Fibroblast of the conjunctiva (primary cell): Measurements from ENCODE around the gene TTC36.
A peak's percentile ranks its signal among the peaks of the same experiment; 100 is the strongest.
"Not testable (repeated sequence)": the region's sequence is repeated elsewhere in the genome, so short reads cannot be mapped to it uniquely, and the experiment has no call there.

Experiments used
- DNase-seq: peaks from one replicate; pipeline ENCODE4 v3.0.0-alpha.2; 2010; ENCODE audit warnings: low read depth

The TTC36 gene, protein sequence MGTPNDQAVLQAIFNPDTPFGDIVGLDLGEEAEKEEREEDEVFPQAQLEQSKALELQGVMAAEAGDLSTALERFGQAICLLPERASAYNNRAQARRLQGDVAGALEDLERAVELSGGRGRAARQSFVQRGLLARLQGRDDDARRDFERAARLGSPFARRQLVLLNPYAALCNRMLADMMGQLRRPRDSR

DNA sequence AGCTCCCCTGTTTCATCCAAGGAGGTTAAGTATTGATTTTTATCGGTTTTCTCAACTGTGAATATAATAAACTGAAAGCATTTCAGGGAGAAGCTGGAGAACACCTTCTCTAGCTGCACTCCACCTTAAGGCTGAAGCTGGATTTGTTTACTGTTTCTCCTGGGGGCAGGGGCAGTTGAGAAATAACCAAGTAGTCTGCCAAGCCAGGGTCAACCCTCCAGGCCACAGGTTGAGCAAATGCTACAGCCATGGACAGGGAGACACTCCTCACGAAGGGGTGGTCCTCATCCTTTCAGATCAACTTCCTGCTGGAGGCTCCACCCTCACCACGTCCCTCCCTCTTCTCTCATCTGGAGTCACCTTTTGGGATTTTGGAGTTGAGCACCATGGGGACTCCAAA lies at the start of gene TTC36:
Gene TTC36, plus strand, starts transcription at position 366 of the 400 bp plus-strand sequence. Its CDS starts 21 bp downstream, at position 387.
- no peak for DNase-seq

DNA sequence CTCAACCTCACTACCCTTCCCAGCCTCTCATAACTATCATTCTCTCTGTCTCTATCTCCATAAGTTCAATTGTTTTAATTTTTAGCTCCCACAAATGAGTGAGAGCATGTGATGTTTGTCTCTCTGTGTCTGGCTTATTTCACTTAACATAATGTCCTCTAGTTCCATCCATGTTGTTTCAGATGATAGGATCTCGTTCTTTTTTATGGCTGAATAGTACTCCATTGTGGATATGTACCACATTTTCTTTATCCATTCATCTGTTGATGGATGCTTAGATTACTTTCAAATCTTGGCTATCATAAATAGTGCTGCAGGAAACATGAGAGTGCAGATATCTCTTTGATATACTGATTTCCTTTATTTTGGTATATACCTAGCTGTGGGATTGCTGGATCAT lies 46.0 kb upstream of the TTC36 start:
- not testable (repeated sequence) for DNase-seq

DNA sequence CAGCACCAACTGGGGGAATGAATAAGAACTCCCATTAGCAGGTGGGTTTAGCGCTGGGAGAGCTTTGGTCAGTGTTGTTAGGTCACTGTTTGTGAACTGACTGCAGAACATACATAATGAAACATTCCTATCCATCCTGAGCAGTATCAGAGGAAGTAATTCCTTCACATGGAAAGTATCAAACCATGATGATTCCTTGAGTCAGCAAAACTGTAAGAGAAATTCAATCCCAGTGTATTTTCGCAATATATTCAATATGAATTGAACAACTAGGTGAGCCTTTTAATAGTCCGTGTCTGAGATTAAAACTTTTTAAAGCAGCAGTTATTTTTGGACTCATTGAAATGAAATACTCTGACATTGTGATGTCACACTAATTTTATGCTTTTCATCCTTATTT lies 42.9 kb upstream of the TTC36 start:
- no peak for DNase-seq

DNA sequence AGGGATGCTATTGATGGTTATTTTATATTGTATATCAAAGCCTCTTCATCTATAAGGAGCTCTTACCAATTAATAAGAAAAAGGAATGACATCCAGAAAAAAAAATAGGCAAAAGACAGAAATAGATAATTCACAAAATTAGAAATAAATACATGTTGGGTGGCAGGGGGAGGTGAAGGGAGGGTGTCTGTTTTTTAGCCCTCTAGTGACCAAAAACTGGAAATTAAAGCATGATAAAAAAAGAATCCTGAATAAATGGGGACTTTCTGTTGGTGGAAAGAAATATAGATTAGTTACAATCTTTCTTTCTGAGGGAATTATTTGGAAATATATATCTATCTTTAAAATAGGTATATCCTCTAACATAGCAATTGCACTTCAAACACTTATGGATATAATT lies 42.0 kb upstream of the TTC36 start:
- DNase-seq: no peak

DNA sequence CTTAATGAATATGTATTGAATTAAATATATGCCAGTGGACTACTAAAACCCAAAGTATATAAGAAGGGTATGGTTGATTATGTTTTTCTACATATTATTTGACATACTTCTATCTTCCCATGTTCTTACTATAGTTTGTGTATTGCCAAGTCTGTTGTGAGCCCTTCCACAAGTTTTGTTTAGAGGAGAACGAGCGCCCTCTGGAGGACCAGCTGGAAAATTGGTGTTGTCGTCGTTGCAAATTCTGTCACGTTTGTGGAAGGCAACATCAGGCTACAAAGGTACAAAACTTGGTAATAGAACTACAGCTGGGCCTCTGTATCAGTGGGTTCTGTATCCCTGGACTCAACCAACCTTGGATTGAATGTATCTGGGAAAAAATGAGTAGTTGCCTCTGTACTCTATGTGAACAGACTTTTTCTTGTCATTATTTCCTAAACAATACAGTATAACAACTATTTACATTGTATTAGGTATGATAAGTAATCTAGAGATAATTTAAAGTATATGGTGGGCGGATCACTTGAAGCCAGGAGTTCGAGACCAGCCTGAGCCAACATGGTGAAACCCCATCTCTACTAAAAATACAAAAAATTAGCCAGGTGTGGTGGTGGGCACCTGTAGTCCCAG lies 38.7 kb upstream of the TTC36 start:
- DNase-seq: peak; percentile 78

DNA sequence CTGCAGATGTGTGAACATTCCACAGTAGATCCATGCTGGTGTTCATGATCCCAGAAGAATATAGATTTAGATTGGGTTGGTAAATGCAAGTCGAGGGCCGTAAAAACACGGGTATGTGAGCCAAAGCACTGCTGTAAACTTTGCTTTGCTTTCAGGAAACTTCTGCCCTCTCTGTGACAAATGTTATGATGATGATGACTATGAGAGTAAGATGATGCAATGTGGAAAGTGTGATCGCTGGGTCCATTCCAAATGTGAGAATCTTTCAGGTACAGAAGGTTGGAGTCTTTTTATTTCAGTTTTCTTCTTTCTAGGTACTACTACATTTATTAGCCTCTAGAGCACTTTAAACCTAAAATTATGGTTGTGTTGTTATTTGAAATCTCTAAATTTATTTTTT lies 36.2 kb upstream of the TTC36 start:
- no peak for DNase-seq

DNA sequence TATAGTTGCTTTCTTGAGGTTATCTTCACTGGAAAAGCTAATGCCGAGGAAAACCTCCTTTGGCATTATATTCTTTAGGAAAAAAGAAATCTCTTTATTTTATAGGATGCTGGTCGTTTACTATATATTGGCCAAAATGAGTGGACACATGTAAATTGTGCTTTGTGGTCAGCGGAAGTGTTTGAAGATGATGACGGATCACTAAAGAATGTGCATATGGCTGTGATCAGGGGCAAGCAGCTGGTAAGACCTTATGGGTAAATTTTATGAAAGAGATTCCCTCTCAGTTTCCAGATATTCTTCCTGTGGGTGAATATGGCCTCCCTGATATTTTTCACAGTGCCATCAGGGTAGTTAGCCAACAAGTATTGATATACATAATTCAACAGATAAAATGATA lies 29.4 kb upstream of the TTC36 start:
- peak; percentile 8 for DNase-seq

DNA sequence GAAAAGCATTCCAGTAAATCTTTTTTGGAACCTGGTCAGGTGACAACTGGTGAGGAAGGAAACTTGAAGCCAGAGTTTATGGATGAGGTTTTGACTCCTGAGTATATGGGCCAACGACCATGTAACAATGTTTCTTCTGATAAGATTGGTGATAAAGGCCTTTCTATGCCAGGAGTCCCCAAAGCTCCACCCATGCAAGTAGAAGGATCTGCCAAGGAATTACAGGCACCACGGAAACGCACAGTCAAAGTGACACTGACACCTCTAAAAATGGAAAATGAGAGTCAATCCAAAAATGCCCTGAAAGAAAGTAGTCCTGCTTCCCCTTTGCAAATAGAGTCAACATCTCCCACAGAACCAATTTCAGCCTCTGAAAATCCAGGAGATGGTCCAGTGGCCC lies 24.1 kb upstream of the TTC36 start:
- no peak for DNase-seq

DNA sequence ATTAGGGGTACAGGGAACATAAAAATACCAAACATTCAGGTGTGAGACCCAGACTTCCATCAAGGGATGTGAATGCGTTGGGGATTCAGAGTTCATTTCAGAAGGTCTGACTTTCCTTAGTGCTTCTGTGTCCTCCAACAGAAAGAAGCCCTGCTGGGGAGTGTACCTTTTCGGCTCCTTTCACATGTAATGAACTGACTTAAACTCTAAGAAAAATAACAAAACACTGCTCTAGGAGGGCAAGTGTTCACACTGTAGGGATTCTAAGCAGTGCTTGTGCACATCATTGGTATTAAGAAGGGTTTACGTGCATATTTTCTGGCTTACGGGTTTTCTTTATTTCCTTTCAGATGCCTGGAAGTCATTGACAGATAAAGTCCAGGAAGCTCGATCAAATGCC lies 15.7 kb upstream of the TTC36 start:
- no peak for DNase-seq

DNA sequence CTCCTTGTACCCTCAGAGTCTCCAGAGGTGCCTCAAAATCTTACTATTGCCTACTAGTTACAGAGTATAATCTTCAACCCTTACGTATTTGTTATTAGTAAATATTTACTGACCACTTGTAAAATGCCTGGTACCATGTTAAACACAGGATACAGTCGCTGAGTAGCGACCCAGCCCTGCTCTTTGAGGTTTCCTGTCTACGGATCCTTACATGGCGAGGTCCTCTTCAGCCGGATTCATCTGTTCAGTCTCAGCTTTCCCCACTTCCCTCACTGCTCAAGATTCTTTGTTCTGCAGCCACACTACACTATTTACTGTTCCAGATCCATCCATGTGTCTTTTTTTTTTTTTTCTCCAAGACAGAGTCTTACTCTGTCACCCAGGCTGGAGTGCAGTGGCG lies 13.2 kb upstream of the TTC36 start:
- no peak for DNase-seq

DNA sequence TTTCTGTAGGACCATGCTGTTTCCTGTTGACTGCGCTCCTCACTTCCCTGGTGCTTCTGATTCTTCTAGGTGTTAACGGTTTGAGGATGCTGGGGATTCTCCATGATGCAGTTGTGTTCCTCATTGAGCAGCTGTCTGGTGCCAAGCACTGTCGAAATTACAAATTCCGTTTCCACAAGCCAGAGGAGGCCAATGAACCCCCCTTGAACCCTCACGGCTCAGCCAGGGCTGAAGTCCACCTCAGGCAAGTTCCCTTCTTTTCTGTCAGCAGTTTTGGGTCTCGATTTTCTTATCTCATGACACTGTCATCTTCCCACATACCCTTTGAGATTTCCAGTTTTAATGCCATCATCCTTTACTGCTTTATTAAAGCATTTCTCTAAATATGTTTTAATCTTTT lies 7.7 kb upstream of the TTC36 start:
- DNase-seq: no peak

DNA sequence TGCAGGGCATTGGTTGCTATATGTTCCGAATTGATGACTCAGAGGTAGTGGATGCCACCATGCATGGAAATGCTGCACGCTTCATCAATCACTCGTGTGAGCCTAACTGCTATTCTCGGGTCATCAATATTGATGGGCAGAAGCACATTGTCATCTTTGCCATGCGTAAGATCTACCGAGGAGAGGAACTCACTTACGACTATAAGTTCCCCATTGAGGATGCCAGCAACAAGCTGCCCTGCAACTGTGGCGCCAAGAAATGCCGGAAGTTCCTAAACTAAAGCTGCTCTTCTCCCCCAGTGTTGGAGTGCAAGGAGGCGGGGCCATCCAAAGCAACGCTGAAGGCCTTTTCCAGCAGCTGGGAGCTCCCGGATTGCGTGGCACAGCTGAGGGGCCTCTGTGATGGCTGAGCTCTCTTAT lies 5.4 kb upstream of the TTC36 start:
- no peak for DNase-seq

DNA sequence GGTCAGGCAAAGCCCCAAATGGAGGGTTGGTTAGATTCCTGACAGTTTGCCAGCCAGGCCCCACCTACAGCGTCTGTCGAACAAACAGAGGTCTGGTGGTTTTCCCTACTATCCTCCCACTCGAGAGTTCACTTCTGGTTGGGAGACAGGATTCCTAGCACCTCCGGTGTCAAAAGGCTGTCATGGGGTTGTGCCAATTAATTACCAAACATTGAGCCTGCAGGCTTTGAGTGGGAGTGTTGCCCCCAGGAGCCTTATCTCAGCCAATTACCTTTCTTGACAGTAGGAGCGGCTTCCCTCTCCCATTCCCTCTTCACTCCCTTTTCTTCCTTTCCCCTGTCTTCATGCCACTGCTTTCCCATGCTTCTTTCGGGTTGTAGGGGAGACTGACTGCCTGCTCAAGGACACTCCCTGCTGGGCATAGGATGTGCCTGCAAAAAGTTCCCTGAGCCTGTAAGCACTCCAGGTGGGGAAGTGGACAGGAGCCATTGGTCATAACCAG lies 4.7 kb upstream of the TTC36 start:
- peak; percentile 6 for DNase-seq

DNA sequence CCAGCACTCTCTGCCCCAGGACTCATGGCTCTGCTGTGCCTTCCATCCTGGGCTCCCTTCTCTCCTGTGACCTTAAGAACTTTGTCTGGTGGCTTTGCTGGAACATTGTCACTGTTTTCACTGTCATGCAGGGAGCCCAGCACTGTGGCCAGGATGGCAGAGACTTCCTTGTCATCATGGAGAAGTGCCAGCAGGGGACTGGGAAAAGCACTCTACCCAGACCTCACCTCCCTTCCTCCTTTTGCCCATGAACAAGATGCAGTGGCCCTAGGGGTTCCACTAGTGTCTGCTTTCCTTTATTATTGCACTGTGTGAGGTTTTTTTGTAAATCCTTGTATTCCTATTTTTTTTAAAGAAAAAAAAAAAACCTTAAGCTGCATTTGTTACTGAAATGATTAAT lies 2.9 kb upstream of the TTC36 start:
- no peak for DNase-seq

DNA sequence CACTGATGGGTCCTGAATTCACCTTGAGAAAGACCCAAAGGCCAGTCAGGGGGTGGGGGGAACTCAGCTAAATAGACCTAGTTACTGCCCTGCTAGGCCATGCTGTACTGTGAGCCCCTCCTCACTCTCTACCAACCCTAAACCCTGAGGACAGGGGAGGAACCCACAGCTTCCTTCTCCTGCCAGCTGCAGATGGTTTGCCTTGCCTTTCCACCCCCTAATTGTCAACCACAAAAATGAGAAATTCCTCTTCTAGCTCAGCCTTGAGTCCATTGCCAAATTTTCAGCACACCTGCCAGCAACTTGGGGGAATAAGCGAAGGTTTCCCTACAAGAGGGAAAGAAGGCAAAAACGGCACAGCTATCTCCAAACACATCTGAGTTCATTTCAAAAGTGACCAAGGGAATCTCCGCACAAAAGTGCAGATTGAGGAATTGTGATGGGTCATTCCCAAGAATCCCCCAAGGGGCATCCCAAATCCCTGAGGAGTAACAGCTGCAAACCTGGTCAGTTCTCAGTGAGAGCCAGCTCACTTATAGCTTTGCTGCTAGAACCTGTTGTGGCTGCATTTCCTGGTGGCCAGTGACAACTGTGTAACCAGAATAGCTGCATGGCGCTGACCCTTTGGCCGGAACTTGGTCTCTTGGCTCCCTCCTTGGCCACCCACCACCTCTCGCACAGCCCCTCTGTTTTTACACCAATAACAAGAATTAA lies 2.4 kb upstream of the TTC36 start:
- DNase-seq: no peak

DNA sequence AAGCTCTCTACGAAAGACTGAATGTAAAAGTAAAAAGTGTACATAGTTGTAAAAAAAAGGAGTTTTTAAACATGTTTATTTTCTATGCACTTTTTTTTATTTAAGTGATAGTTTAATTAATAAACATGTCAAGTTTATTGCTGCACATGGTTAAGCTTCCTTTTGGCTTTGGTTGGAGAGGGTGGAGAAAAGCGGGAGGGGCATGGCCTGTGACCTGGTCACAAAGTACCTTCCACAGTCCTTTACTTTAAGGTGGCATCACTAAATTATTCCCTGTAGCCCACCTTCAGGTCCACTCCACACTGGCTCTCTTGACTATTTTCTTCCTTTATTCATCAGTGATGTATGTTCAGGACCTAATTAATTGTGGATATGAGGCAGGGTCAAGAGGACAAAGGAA lies 586 bp upstream of the TTC36 start:
- no peak for DNase-seq

DNA sequence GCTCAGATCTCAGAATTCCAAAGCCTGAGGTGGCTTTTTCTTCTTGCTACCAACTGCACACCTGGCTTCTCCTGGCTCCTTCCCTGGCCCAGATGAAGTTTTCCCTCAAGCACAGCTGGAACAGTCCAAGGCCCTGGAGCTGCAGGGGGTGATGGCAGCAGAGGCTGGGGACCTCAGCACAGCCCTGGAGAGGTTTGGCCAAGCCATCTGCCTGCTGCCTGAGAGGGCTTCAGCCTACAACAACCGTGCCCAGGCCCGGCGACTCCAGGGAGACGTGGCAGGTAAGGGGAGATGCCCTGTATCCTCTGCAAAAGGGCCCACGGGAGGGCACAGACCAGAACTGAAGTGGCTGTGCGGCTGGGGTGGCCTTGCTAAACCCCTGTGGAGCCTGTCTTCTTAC lies 1.2 kb downstream of the TTC36 start:
- no peak for DNase-seq

DNA sequence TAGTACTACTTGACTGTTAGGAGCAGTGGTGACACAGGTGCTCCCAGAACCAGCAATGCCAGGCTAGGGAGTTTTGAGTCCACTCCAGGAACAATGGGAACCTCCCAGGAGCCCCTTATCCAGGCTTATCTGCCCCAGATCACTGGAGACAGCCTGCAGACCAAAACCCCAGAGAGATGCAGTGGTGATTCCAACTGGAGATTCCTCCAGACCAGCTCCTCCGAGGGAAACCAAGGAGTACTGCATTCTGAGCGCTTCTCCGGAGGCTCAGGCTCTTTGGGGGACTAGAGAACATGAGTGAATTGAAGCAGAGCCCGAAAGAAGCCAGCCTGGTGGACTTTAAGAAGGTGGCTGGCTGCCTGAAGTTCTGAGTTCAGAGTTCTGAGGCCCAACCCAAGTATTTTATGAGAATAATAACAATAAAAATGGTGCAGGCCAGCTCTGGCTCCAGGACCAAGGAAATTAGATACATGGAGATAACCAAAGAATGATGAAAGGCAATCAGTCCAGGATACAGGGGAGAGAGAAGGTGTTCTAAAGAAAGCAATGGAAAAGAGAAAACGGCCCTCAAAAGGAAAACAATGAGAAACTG lies 2.4 kb downstream of the TTC36 start:
- no peak for DNase-seq

DNA sequence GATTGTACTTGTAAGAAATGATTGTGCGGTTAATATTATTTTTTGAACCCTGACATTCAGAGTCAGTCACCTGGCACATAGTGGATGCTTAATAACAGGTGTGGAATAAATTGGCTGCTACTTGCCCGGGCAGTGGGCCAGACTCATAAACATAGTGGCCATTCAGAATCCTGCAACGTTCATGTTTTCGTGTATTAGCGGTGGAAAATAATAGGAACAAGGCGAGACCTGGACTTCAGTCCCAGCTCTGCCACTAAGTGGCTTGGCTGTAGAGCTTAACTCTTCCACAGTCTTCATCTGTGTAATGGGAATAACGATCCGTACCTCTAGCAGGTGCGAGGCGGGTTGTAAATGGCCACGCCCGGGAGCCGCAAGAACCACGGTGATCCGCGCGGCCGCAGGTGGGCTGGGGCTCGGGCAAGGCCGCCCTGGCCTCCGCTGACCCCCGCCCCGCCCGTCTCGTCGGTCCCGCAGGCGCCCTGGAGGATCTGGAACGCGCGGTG lies 3.0 kb downstream of the TTC36 start:
- no peak for DNase-seq

DNA sequence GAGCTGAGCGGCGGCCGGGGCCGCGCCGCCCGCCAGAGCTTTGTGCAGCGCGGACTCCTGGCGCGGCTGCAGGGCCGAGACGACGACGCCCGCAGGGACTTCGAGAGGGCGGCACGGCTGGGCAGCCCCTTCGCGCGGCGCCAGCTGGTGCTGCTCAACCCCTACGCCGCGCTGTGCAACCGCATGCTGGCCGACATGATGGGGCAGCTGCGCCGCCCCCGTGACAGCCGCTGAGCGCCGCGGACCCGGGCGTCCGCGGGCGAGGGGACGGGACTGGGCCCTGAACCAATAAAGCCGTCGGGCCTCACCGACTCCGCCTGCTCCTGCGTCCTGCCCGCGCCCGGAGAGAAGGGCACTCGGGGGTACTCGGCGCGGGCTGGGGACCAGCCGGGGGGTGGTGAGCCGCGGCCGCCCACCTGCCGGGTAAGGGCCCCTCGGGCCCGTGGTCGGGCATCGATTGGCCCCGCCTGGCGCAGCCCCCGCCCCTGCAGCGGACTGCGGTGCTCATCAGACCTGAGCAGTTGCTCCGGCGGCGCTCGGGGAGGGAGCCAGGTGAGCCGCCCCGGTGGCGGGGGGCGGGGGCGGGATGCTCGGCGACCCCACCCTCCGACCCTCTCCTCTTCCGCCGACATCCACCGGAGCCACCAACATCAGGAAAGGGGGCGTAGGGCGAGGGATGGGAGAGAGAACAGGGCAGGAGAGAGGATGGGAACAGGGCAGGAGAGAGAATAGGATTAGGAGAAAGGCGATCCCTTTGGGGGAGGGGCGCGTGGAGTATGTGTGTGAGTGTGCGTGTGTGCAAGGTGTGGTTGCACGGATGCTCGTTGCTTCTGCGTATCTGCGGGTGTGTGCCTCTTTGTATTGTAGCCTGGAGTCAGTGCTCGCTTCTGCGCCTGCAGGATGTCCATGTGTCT lies 3.7 kb downstream of the TTC36 start, which contains the start of gene TMEM25:
Gene TMEM25, plus strand, starts transcription at position 510 of the 914 bp plus-strand sequence. CDS start 610 bp downstream, outside the sequence.
- no peak for DNase-seq

DNA sequence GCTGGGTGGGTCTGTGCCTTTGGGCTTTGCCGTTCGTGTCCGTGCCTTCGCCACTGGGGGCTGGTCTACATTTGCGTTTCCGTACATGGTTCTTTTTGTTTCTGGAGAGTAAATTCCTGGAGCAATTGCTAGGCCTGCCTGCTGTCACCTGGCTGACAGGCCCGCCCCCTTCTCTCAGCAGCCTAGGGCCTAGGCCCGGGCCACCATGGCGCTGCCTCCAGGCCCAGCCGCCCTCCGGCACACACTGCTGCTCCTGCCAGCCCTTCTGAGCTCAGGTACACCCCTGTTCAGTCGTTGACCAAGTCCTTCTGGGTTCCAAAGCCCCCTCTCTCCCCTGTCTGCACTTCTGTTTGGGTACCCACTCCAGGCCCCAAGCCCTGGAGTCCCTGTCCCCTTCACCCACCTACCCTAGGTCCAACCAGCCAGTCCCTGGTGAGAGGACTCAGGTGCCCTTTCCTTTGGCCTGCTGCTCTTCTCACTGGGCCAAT lies 4.4 kb downstream of the TTC36 start:
- no peak for DNase-seq
